Cardiac muscle cell (in vitro differentiated cells and primary cell): ENCODE measurements around the gene UBAC1. TPM values are rescaled to one million over a fixed set of nuclear protein-coding genes. Genes with fewer than 3 reads are reported as not detected.
A peak's percentile ranks its signal among the peaks of the same experiment; 100 is the strongest.

ENCODE experiments used
- DNase-seq, 2 donors: peaks; one replicate each; pipeline versions ENCODE4 v3.0.0 to v3.0.0-alpha.2; 2010 to 2017; ENCODE audit warnings: low read depth in 1 of 2, low spot score in 1 of 2
- H3K27ac ChIP-seq: fragments of 200-600 bp; sonication (generic); 2 replicates; pipeline ENCODE4 v1.5.1; 2016
- H3K27me3 ChIP-seq: fragments of 200-600 bp; sonication (generic); 2 replicates; pipeline ENCODE4 v1.6.0; 2016; ENCODE audit warnings: control low read depth
- H3K36me3 ChIP-seq: fragments of 200-600 bp; sonication (generic); 2 replicates; pipeline ENCODE4 v1.5.1; 2016; ENCODE audit warnings: control low read depth
- H3K4me1 ChIP-seq: fragments of 200-600 bp; sonication (generic); 2 replicates; pipeline ENCODE4 v1.8.1; 2017; ENCODE audit warnings: low read depth, mild to moderate bottlenecking, mixed run types
- H3K4me3 ChIP-seq: fragments of 200-600 bp; sonication (generic); 2 replicates; pipeline ENCODE4 v1.5.1; 2016; ENCODE audit warnings: mild to moderate bottlenecking
- H3K9me3 ChIP-seq: fragments of 200-600 bp; sonication (generic); 2 replicates; pipeline ENCODE4 v1.5.1; 2017; ENCODE audit warnings: low read depth, mild to moderate bottlenecking, control low read depth
- CTCF ChIP-seq: IDR thresholded peaks from 2 replicates; pipeline ENCODE4 v1.5.1; 2012; ENCODE audit warnings: low read depth, mild to moderate bottlenecking, low read length
- polyA plus RNA-seq: library from polyadenylated mRNA; unstranded; fragments of >200 nt; fragmentation: Nextera tagmentation; extraction: Ambion mirVana; gene quantifications from 2 replicates; pipeline ENCODE4 v1.2.1, GENCODE V29; 2016
- total RNA-seq: library from RNA; depleted of rRNA; stranded (reverse); fragments of >200 nt; gene quantifications from 2 replicates; pipeline ENCODE4 v1.2.3, GENCODE V29; 2016

The UBAC1 gene
- total and polyA plus RNA-seq, 2 experiments from 2014 or later: 60.1 to 66.4 TPM

GRCh38 chr9:135973277-135974219 is 12.4 kb upstream of the UBAC1 start:
- peak in 1 of 2 donors; percentile 66 for DNase-seq
- no peak for TF ChIP-seq CTCF

GRCh38 chr9:135971892-135972291 is 10.7 kb upstream of the UBAC1 start:
- Histone ChIP-seq H3K27ac (no peak overlapping the region), H3K4me3 (no peak overlapping the region), H3K27me3 (peaks cover 19% of the 10 kb centered on the region), H3K9me3 (no peaks in the 10 kb centered on the region), H3K36me3 (no peaks in the 10 kb centered on the region), H3K4me1 (no peaks in the 10 kb centered on the region)
- no peak for TF ChIP-seq CTCF
- peak in 1 of 2 donors; percentile 91 for DNase-seq

More at GRCh38 chr9:135973277-135974219, 12.4 kb upstream of the UBAC1 start:
- no peak overlapping the region for H3K27ac ChIP-seq
- no peaks in the 10 kb centered on the region for H3K36me3 ChIP-seq
- H3K4me1 ChIP-seq: no peaks in the 10 kb centered on the region
- H3K9me3 ChIP-seq: no peaks in the 10 kb centered on the region
- no peak overlapping the region for H3K4me3 ChIP-seq
- peaks cover 19% of the 10 kb centered on the region for H3K27me3 ChIP-seq

DNA sequence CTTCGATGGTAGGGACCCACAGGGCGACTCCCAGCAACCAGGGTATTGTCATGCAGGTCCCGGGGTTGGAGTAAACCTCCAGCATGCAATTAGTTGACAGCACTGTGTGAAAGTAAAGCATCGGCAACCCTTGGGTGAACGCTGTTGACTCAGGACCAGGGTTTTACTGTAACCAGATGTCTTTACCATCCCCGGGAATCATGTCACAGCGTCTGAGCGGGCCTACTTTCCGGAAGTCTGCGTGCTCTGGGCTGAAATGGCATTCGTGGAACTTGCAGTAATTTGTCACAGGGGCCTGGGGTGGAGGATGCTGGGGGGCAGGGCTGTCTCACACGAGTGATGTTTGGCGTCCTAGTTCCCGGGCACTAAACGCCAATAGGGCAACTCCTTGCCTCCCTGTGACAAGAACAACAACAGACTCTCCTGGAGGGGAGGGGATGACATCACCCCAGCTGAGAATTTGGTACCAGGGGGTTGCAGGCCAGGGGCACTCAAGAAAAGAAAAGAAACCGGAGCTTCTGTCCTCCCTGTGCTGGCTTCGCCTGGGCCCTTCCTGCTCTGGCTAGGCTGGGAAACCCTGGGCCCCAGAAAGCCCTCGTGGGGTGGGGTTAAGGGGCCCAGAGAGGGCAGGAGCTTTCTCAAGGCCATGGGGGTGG is 10.1 kb upstream of the UBAC1 start:
- Histone ChIP-seq H3K27ac (no peak overlapping the region), H3K4me1 (no peaks in the 10 kb centered on the region)
- DNase-seq: no peak

GRCh38 chr9:135970128-135970815 is 9.1 kb upstream of the UBAC1 start:
- H3K4me1 ChIP-seq: no peaks in the 10 kb centered on the region
- no peaks in the 10 kb centered on the region for H3K36me3 ChIP-seq
- no peaks in the 10 kb centered on the region for H3K9me3 ChIP-seq
- H3K27ac ChIP-seq: no peak overlapping the region
- H3K4me3 ChIP-seq: no peak overlapping the region
- no peak for DNase-seq
- TF ChIP-seq CTCF: no peak
- peaks cover 19% of the 10 kb centered on the region for H3K27me3 ChIP-seq

More for the DNA sequence above, 10.1 kb upstream of the UBAC1 start:
- no peaks in the 10 kb centered on the region for H3K9me3 ChIP-seq
- no peaks in the 10 kb centered on the region for H3K36me3 ChIP-seq
- peaks cover 19% of the 10 kb centered on the region for H3K27me3 ChIP-seq
- H3K4me3 ChIP-seq: no peak overlapping the region
- TF ChIP-seq CTCF: no peak

- H3K27ac ChIP-seq: no peak overlapping the region
- peaks cover 19% of the 10 kb centered on the region for H3K27me3 ChIP-seq
- H3K4me1 ChIP-seq: no peaks in the 10 kb centered on the region
- DNase-seq: peak in 1 of 2 donors; percentile 64
- H3K4me3 ChIP-seq: no peak overlapping the region
- no peak for TF ChIP-seq CTCF
- no peaks in the 10 kb centered on the region for H3K9me3 ChIP-seq
- H3K36me3 ChIP-seq: no peaks in the 10 kb centered on the region
Measured at GRCh38 chr9:135969064-135969683, 8.0 kb upstream of the UBAC1 start.
